Common myeloid progenitor, CD34-positive (primary cell): ENCODE results near the gene SDK2.
A peak's percentile ranks its signal among the peaks of the same experiment; 100 is the strongest.

ENCODE experiments used
- CTCF ChIA-PET: fragments of 350-600 bp; sonication (Branson Sonifier 250); formaldehyde crosslinking; loops from one replicate; lab custom pipeline; 2021; ENCODE audit warnings: antibody characterized with exemption; lab: Charles Lee
- POLR2A ChIA-PET: fragments of 350-600 bp; sonication (Branson Sonifier 250); formaldehyde crosslinking; loops from one replicate; lab custom pipeline; 2021; ENCODE audit warnings: antibody characterized with exemption; lab: Charles Lee
- DNase-seq, 3 donors: peaks; one replicate each; pipeline versions ENCODE4 v3.0.0 to v3.0.0-alpha.2; 2013
- H3K27ac ChIP-seq, 2 experiments: 1 replicate in 1 of 2; 2 replicates in 1 of 2; pipeline ENCODE4 v1.7.0; 2013; ENCODE audit warnings: inconsistent platforms in 2 of 2, low read length in 2 of 2, mild to moderate bottlenecking in 2 of 2, low read depth in 1 of 2, moderate library complexity in 1 of 2; ENCODE audit not compliant: severe bottlenecking in 2 of 2, insufficient read depth in 1 of 2, poor library complexity in 1 of 2
- H3K27me3 ChIP-seq, 5 experiments: replicated peaks in 2 of 5; 1 replicate in 3 of 5; 2 replicates in 2 of 5; pipeline versions ENCODE4 v1.6.1 to v1.7.0; 2013; ENCODE audit warnings: low read length in 4 of 5, mild to moderate bottlenecking in 2 of 5, moderate library complexity in 2 of 5, inconsistent platforms in 1 of 5; ENCODE audit not compliant: insufficient read depth in 5 of 5, control insufficient read depth in 4 of 5
- H3K36me3 ChIP-seq, 4 experiments: 1 replicate in 2 of 4; 2 replicates in 2 of 4; pipeline versions ENCODE4 v1.6.1 to v1.7.0; 2013; ENCODE audit warnings: low read length in 3 of 4, control low read depth in 1 of 4, mild to moderate bottlenecking in 1 of 4; ENCODE audit not compliant: control insufficient read depth in 4 of 4, insufficient read depth in 4 of 4
- H3K4me1 ChIP-seq, 4 experiments: 1 replicate in 3 of 4; 2 replicates in 1 of 4; pipeline versions ENCODE4 v1.6.1 to v1.7.1; 2013; ENCODE audit warnings: low read length in 3 of 4, mild to moderate bottlenecking in 3 of 4, control low read depth in 1 of 4, inconsistent platforms in 1 of 4, moderate library complexity in 1 of 4; ENCODE audit not compliant: control insufficient read depth in 4 of 4, insufficient read depth in 4 of 4; ENCODE audit errors: control extremely low read depth in 1 of 4
- H3K4me3 ChIP-seq, 7 experiments: 1 replicate in 4 of 7; 2 replicates in 3 of 7; pipeline versions ENCODE4 v1.5.1 to v1.7.0; 2013; ENCODE audit warnings: mild to moderate bottlenecking in 7 of 7, low read length in 6 of 7, moderate library complexity in 6 of 7, inconsistent platforms in 2 of 7, low read depth in 2 of 7, control low read depth in 1 of 7; ENCODE audit not compliant: insufficient read depth in 4 of 7, control insufficient read depth in 1 of 7; ENCODE audit errors: extremely low read depth in 1 of 7
- H3K9me3 ChIP-seq, 5 experiments: 1 replicate in 4 of 5; 2 replicates in 1 of 5; pipeline versions ENCODE4 v1.6.1 to v1.7.1; 2013; ENCODE audit warnings: low read length in 4 of 5, mild to moderate bottlenecking in 2 of 5, inconsistent platforms in 1 of 5, low read depth in 1 of 5, moderate library complexity in 1 of 5; ENCODE audit not compliant: control insufficient read depth in 4 of 5, insufficient read depth in 2 of 5; ENCODE audit errors: control extremely low read depth in 1 of 5
- WGBS: methylation state at CpG from one replicate; pipeline ENCODE4 v1.1.5; 2013; ENCODE audit not compliant: insufficient coverage; 5-methylcytosine and 5-hydroxymethylcytosine counted together

The SDK2 gene

GRCh38 chr17:73300392-73300791 is 343.9 kb downstream of the SDK2 start:
- 100% methylated on average over 2 of the region's 3 CpGs for WGBS
- Histone ChIP-seq H3K27ac (no peak overlapping the region), H3K4me1 (peaks cover 5 to 18% (median 16%) of the 10 kb centered on the region in 4 experiments), H3K9me3 (no peaks in the 10 kb centered on the region), H3K4me3 (no peak overlapping the region), H3K27me3 (no peaks in the 10 kb centered on the region), H3K36me3 (no peaks in the 10 kb centered on the region)
- CTCF ChIA-PET = no interaction called here
- POLR2A ChIA-PET = no interaction called here
- no peak for DNase-seq

GRCh38 chr17:73297934-73298861 is 346.0 kb downstream of the SDK2 start:
- Histone ChIP-seq H3K4me3 (peak overlapping the region in 2 of 7 experiments; percentile 59), H3K9me3 (no peaks in the 10 kb centered on the region), H3K27ac (no peak overlapping the region), H3K4me1 (peaks cover 5 to 11% (median 10%) of the 10 kb centered on the region in 4 experiments), H3K27me3 (no peaks in the 10 kb centered on the region), H3K36me3 (no peaks in the 10 kb centered on the region)
- POLR2A ChIA-PET = no interaction called here
- WGBS = 52% methylated on average over 8 of the region's 15 CpGs
- CTCF ChIA-PET = interaction anchor here (0.6 to 2.5 kb wide), 7 partner anchors 10 to 742 kb away, joined by 3 to 12 read pairs (median 3); no protein-coding TSS in a partner anchor
- peak in 2 of 3 donors; percentile 79 to 86 for DNase-seq

- ChIA-PET CTCF (no interaction called here), POLR2A (no interaction called here)
- peaks cover 5 to 34% (median 29%) of the 10 kb centered on the region in 4 experiments for H3K4me1 ChIP-seq
- no peak for DNase-seq
- 94% methylated on average over 8 of the region's 9 CpGs for WGBS
- H3K4me3 ChIP-seq = no peak overlapping the region
- H3K9me3 ChIP-seq = no peaks in the 10 kb centered on the region
- no peaks in the 10 kb centered on the region for H3K27me3 ChIP-seq
- no peak overlapping the region for H3K27ac ChIP-seq
- no peaks in the 10 kb centered on the region for H3K36me3 ChIP-seq
Measured at GRCh38 chr17:73293480-73293911, 350.7 kb downstream of the SDK2 start.

- Histone ChIP-seq H3K36me3 (no peaks in the 10 kb centered on the region), H3K4me3 (no peak overlapping the region), H3K4me1 (peaks cover 3 to 29% (median 24%) of the 10 kb centered on the region in 4 experiments), H3K27ac (no peak overlapping the region), H3K27me3 (no peaks in the 10 kb centered on the region), H3K9me3 (no peaks in the 10 kb centered on the region)
- over 99% methylated on average over 11 of the region's 11 CpGs for WGBS
- ChIA-PET POLR2A (no interaction called here), CTCF (no interaction called here)
- no peak for DNase-seq
Measured at GRCh38 chr17:73293031-73293430, 351.2 kb downstream of the SDK2 start.

GRCh38 chr17:73292031-73292531 is 352.2 kb downstream of the SDK2 start:
- ChIA-PET POLR2A (no interaction called here), CTCF (interaction anchor here (0.5 to 1.6 kb wide), 8 partner anchors 10 to 77 kb away, joined by 3 to 5 read pairs (median 3); no protein-coding TSS in a partner anchor)
- H3K27me3 ChIP-seq = no peaks in the 10 kb centered on the region
- peak overlapping the region in 2 of 7 experiments; percentile 41 to 53 for H3K4me3 ChIP-seq
- no peaks in the 10 kb centered on the region for H3K9me3 ChIP-seq
- H3K4me1 ChIP-seq = peaks cover 0 to 26% (median 22%) of the 10 kb centered on the region in 4 experiments
- no peak for DNase-seq
- WGBS = 98% methylated on average over 9 of the region's 12 CpGs
- H3K36me3 ChIP-seq = no peaks in the 10 kb centered on the region
- H3K27ac ChIP-seq = no peak overlapping the region

GRCh38 chr17:73291260-73291801 is 352.9 kb downstream of the SDK2 start:
- Histone ChIP-seq H3K9me3 (no peaks in the 10 kb centered on the region), H3K36me3 (peaks cover 0 to under 1% (median 0%) of the 10 kb centered on the region in 4 experiments), H3K4me1 (peaks cover 0 to 26% (median 22%) of the 10 kb centered on the region in 4 experiments), H3K27me3 (no peaks in the 10 kb centered on the region), H3K4me3 (peak overlapping the region in 4 of 7 experiments; percentile 24 to 53 (median 41)), H3K27ac (no peak overlapping the region)
- DNase-seq = peak in 2 of 3 donors; percentile 55 to 62
- ChIA-PET POLR2A (interaction anchor here (0.7 kb wide), 1 partner anchor 8 kb away, joined by 3 read pairs; no protein-coding TSS in a partner anchor), CTCF (interaction anchor here (1.0 to 1.6 kb wide), 8 partner anchors 9 to 78 kb away, joined by 3 to 5 read pairs (median 3); no protein-coding TSS in a partner anchor)
- 30% methylated on average over 7 of the region's 8 CpGs for WGBS
